Measurements from ENCODE around the gene PHOX2B. TPM values are rescaled to one million over a fixed set of nuclear protein-coding genes. Genes with fewer than 3 reads are reported as not detected.

PHOX2B gene
- total RNA-seq, 1 donor from 2014 or later = not detected

DNA sequence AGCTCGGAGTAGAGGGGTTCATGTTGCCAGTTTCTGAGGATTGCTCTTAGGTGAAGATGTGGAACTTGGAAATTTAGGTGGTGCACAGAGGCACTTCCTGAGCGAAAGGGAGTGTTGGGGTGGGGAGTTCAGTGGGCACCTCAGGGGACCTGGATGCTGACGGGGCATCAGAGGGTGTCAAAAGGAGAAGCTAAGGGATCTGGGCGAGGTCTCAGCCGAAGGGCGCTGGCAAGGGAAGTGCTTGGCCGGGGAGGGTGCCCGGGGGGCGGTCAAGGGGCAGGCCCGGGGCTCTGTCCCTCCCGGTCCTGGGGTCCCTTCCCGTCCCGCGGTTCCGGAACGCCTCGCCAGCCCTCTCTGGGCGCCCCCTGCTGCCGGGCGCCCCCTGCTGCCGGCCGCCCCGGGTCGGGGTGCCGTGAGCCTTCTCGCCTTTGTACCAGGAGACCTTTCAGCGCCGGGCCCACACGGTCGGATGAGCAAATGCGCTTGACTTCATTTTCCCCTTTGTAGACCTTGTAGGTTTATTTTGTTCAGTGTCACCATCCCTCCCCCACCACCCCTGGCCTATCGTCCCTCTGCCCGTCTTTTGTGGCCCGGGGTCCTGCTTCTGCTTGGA lies 3.0 kb upstream of the PHOX2B start:
- DNase-seq = no peak
- Histone ChIP-seq H3K9me3 (no peaks in the 10 kb centered on the region), H3K36me3 (no peaks in the 10 kb centered on the region), H3K4me3 (no peak overlapping the region), H3K27ac (no peak overlapping the region), H3K4me1 (no peaks in the 10 kb centered on the region), H3K27me3 (peaks cover 99% of the 10 kb centered on the region)
- intact Hi-C loops (cut with DNase I) = no loop called here
- peak; percentile 15 for ATAC-seq
- TF ChIP-seq, protein P1, sequence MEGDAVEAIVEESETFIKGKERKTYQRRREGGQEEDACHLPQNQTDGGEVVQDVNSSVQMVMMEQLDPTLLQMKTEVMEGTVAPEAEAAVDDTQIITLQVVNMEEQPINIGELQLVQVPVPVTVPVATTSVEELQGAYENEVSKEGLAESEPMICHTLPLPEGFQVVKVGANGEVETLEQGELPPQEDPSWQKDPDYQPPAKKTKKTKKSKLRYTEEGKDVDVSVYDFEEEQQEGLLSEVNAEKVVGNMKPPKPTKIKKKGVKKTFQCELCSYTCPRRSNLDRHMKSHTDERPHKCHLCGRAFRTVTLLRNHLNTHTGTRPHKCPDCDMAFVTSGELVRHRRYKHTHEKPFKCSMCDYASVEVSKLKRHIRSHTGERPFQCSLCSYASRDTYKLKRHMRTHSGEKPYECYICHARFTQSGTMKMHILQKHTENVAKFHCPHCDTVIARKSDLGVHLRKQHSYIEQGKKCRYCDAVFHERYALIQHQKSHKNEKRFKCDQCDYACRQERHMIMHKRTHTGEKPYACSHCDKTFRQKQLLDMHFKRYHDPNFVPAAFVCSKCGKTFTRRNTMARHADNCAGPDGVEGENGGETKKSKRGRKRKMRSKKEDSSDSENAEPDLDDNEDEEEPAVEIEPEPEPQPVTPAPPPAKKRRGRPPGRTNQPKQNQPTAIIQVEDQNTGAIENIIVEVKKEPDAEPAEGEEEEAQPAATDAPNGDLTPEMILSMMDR (IDR thresholded peaks at IDR 0.05) = peak; percentile 10

DNA sequence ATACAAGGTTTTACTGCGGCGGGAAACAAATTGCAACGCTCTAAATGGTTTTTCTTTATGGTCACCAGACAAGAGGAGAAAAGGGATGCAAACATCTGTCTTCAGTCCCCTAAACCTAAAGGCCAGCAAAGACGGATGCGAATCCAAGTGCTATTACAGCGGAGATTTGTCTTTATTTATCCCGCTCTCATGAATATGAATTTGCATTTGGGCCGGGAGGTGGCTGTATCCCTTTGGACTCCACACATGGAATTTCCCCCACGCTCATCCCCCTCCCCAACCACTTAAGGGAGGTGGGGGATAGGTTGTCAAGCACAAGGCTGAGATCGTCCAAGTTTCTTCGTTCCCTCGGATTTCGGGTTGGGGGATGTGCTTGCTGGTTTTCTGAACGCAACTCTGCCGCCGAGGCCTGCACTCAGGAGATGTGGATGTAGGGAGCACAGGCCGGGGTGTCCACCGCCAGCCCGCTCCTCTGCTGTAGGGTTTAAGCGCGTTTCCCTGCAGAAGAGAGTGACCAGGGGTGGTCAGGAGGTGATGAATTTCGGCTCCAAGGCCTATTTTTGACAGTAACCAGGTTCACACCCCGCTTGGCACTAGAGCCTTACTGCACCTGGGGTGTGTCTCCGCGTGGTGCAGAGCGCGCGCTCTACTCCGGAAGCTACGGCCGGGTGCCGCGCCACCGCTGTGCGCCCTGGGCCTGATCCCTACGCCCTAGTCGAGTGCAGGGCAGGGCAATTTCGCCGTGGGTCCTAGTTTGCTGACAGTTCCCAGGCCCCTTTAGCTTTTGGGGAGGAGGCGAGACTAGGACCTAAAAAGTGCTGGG lies 2.3 kb upstream of the PHOX2B start:
- H3K4me1 ChIP-seq = no peaks in the 10 kb centered on the region
- intact Hi-C loops (cut with DNase I) = no loop called here
- ATAC-seq (peak; percentile 26), DNase-seq (no peak)
- H3K27ac ChIP-seq = no peak overlapping the region
- TF ChIP-seq, protein P1 (IDR thresholded peaks at IDR 0.05) = no peak
- no peaks in the 10 kb centered on the region for H3K9me3 ChIP-seq
- H3K27me3 ChIP-seq = peaks cover 97% of the 10 kb centered on the region
- no peaks in the 10 kb centered on the region for H3K36me3 ChIP-seq
- H3K4me3 ChIP-seq = no peak overlapping the region

DNA sequence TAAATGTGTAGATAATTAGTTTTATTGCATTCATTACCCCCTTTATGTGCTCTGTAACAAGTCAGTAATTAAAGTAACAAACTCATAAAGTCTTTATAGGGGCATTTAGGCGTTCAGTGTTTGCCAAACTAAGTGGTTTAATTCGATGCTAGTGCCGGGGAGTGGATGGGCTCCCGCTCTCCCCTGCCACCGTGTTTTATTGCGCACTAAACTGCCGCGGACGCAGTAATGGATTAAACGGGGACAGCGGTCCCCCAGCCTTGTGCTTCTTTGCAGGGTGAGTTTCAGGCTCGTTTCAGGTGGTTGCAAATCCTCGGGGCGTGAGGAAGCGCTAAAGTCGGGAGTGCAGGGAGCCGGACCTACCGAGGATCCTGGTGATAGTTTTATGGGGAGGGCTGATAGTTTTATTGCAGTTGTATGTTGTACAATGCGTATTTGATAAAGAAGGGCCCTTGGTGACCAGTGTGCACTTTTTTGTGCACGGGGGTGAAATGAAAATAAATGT lies 1.6 kb upstream of the PHOX2B start:
- H3K4me1 ChIP-seq = no peaks in the 10 kb centered on the region
- no peak overlapping the region for H3K4me3 ChIP-seq
- TF ChIP-seq, protein P1 (IDR thresholded peaks at IDR 0.05) = no peak
- H3K36me3 ChIP-seq = no peaks in the 10 kb centered on the region
- DNase-seq = no peak
- H3K27ac ChIP-seq = no peak overlapping the region
- no peaks in the 10 kb centered on the region for H3K9me3 ChIP-seq
- intact Hi-C loops (cut with DNase I) = no loop called here
- H3K27me3 ChIP-seq = peaks cover 96% of the 10 kb centered on the region
- no peak for ATAC-seq

DNA sequence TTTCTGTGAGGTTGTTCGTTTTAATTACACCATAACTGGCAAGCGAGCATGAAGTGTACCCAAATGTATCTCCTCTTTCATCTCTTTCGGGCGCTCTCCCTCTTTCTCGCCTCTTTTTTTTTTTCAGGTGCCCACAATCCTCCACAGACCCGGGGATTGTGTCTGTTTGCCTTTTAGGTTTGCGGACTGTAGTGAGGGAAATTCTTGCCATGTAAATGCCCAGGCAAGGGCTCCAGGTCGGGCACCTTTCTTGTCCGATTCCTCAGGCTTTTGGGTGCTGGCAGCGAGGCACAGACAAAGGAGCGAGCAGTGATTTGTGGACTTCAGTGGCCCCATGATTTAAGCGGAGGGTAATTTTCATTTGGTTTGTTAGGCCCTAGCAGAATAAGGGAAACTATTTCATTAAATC lies 1.1 kb upstream of the PHOX2B start:
- peaks cover 96% of the 10 kb centered on the region for H3K27me3 ChIP-seq
- H3K27ac ChIP-seq = no peak overlapping the region
- no peak overlapping the region for H3K4me3 ChIP-seq
- no peak for DNase-seq
- H3K36me3 ChIP-seq = no peaks in the 10 kb centered on the region
- intact Hi-C loops (cut with DNase I) = no loop called here
- no peaks in the 10 kb centered on the region for H3K4me1 ChIP-seq
- TF ChIP-seq, protein P1 (IDR thresholded peaks at IDR 0.05) = no peak
- ATAC-seq = no peak
- no peaks in the 10 kb centered on the region for H3K9me3 ChIP-seq

DNA sequence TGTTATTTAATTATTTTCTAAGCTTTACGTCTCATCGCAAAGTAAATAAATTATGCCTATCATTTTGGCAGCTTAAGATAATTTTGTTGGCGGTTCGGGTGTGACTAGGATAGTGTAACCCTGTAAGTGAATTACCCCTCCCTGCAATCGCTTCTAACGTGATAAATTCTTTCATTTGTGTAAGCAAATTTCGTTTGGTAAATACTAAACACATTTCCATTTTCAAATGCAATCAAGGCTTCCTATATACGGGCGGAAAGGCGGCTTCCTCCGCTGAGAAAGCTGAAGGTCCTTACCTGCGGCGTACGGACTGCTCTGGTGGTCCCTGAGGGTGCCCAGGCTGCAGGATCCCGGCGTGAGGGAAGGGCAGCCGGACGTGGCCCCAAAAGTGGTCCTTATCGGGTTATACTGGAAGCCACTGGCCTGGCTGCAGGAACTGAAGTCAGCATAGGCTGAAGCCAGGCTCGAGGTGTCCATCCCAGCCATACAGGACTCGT lies 403 bp downstream of the PHOX2B start:
- DNase-seq = no peak
- ATAC-seq = no peak
- Histone ChIP-seq H3K9me3 (no peaks in the 10 kb centered on the region), H3K27ac (no peak overlapping the region), H3K4me3 (no peak overlapping the region), H3K27me3 (peaks cover 97% of the 10 kb centered on the region), H3K4me1 (no peaks in the 10 kb centered on the region), H3K36me3 (no peaks in the 10 kb centered on the region)
- intact Hi-C loops (cut with DNase I) = no loop called here
- TF ChIP-seq, protein P1 (IDR thresholded peaks at IDR 0.05) = no peak
